K562 (cell line): ENCODE data around the gene PCYT1A. TPM values are rescaled to one million over a fixed set of nuclear protein-coding genes. Genes with fewer than 3 reads are reported as not detected.

ENCODE experiments used
- ATAC-seq: fragments of 200-7000 bp; cut with Tn5 transposase; 3 replicates; pipeline ENCODE4 v1.9.1; 2020; ENCODE audit warnings: moderate library complexity
- BruUV-seq: library from RNA; stranded (reverse); fragments of 400-500 nt; replicated peaks from 2 replicates; lab custom pipeline; 2021; lab: Mats Ljungman, UMichigan
- CTCF ChIA-PET: fragments of 300-600 bp; formaldehyde crosslinking; extraction: SDS; loops from one replicate; lab custom pipeline; 2021; ENCODE audit warnings: low intra/inter-chr PET ratio; lab: Yijun Ruan, JAX
- POLR2A ChIA-PET: fragments of 300-600, 350-650 bp; sonication (Branson Sonifier 250); formaldehyde crosslinking; extraction: SDS; loops from one replicate; lab custom pipeline; 2021; ENCODE audit warnings: antibody characterized with exemption, inconsistent platforms; lab: Yijun Ruan, JAX
- DNase-seq, 4 experiments: peaks; one replicate each; pipeline versions ENCODE4 v3.0.0 to v3.0.0-alpha.2; 2011 to 2018; ENCODE audit warnings: low spot score in 3 of 4, mixed read lengths in 3 of 4; ENCODE audit errors: extremely low read depth in 1 of 4
- FAIRE-seq: peaks from 2 replicates; lab custom pipeline; 2011; peaks lifted over from hg19 to GRCh38; lab: Jason Lieb, UNC
- H2AFZ ChIP-seq: 2 replicates; pipeline ENCODE4 v1.6.0; 2011; ENCODE audit warnings: low read depth, low read length, control low read depth, inconsistent platforms
- H3K27ac ChIP-seq: fragments of 200-600 bp; 3 replicates; pipeline ENCODE4 v1.8.0; 2011; ENCODE audit warnings: low read depth, mild to moderate bottlenecking, control low read depth, inconsistent platforms, low read length, moderate library complexity, mixed read lengths; ENCODE audit errors: extremely low read depth
- H3K27me3 ChIP-seq, 2 experiments: fragments of 300-600 bp in 1 of 2; 2 replicates in 1 of 2; 3 replicates in 1 of 2; pipeline versions ENCODE4 v1.6.0 to v1.8.0; 2011; ENCODE audit warnings: inconsistent platforms in 2 of 2, low read length in 2 of 2, mild to moderate bottlenecking in 1 of 2, mixed read lengths in 1 of 2, moderate library complexity in 1 of 2; ENCODE audit not compliant: control insufficient read depth in 2 of 2, insufficient read depth in 2 of 2
- H3K36me3 ChIP-seq: fragments of 300-600 bp; 3 replicates; pipeline ENCODE4 v1.8.0; 2011; ENCODE audit warnings: mild to moderate bottlenecking, low read length, inconsistent platforms; ENCODE audit not compliant: control insufficient read depth, insufficient read depth
- H3K4me1 ChIP-seq, 2 experiments: fragments of 200-600 bp in 1 of 2; replicated peaks in 1 of 2; 2 replicates in 1 of 2; 3 replicates in 1 of 2; pipeline versions ENCODE4 v1.5.1 to v1.8.0; 2011; ENCODE audit warnings: inconsistent platforms in 2 of 2, low read length in 2 of 2, mild to moderate bottlenecking in 1 of 2, mixed read lengths in 1 of 2, moderate library complexity in 1 of 2; ENCODE audit not compliant: control insufficient read depth in 2 of 2, insufficient read depth in 2 of 2
- H3K4me2 ChIP-seq: 2 replicates; pipeline ENCODE4 v1.6.1; 2011; ENCODE audit warnings: low read length, control low read depth, inconsistent platforms, mixed read lengths; ENCODE audit not compliant: insufficient read depth
- H3K4me3 ChIP-seq: fragments of 200-600 bp; sonication (generic), shearing (Covaris generic); 2 replicates; pipeline ENCODE4 v1.5.1; 2016; ENCODE audit warnings: control low read depth, inconsistent platforms
- H3K79me2 ChIP-seq: fragments of 200-600 bp; 3 replicates; pipeline ENCODE4 v1.8.0; 2011; ENCODE audit warnings: low read length, inconsistent platforms; ENCODE audit not compliant: control insufficient read depth, insufficient read depth
- H3K9ac ChIP-seq, 2 experiments: 2 replicates each; pipeline versions ENCODE4 v1.6.0 to v1.6.1; 2011; ENCODE audit warnings: low read depth in 2 of 2, low read length in 2 of 2, control low read depth in 1 of 2, inconsistent platforms in 1 of 2, mild to moderate bottlenecking in 1 of 2, mixed read lengths in 1 of 2; ENCODE audit not compliant: insufficient read depth in 1 of 2
- H3K9me1 ChIP-seq: one replicate; pipeline ENCODE4 v1.6.0; 2011; ENCODE audit warnings: inconsistent platforms, mild to moderate bottlenecking, low read length, moderate library complexity; ENCODE audit not compliant: control insufficient read depth, insufficient read depth
- H3K9me3 ChIP-seq: replicated peaks from 2 replicates; pipeline ENCODE4 v1.5.1; 2011; ENCODE audit warnings: low read depth, low read length, inconsistent platforms; ENCODE audit not compliant: control insufficient read depth, insufficient read depth
- H4K20me1 ChIP-seq: replicated peaks from 2 replicates; pipeline ENCODE4 v1.6.1; 2011; ENCODE audit warnings: low read length, inconsistent platforms, mixed read lengths; ENCODE audit not compliant: control insufficient read depth, insufficient read depth
- BRD9 ChIP-seq: fragments of 450-650 bp; IDR thresholded peaks from 2 replicates; pipeline ENCODE4 v1.6.1; 2018; ENCODE audit warnings: low read depth; ENCODE audit not compliant: partially characterized antibody
- KLF16 ChIP-seq: IDR thresholded peaks from 2 replicates; pipeline ENCODE4 v1.6.1; 2016; ENCODE audit warnings: antibody characterized with exemption
- PHB2 ChIP-seq: fragments of 450-650 bp; IDR thresholded peaks from 2 replicates; pipeline ENCODE4 v1.6.1; 2017; ENCODE audit warnings: low read depth
- RBFOX2 ChIP-seq: fragments of 200-400 bp; formaldehyde crosslinking; IDR thresholded peaks from 2 replicates; pipeline ENCODE4 v1.6.1; 2017; ENCODE audit warnings: low read depth, mild to moderate bottlenecking, low read length, moderate library complexity
- ZNF140 ChIP-seq: fragments of 250-450 bp; sonication (Bioruptor Pico); IDR thresholded peaks from 2 replicates; pipeline ENCODE4 v1.8.0; 2021; ENCODE audit warnings: moderate library complexity, mild to moderate bottlenecking, inconsistent platforms
- WGBS: fragments of 100-300 bp; shearing (Covaris generic); methylation state at CpG from one replicate; pipeline ENCODE4 v1.1.6; 2016; ENCODE audit warnings: low coverage, mixed read lengths; ENCODE audit not compliant: insufficient coverage; ENCODE audit errors: missing lambda C conversion rate; 5-methylcytosine and 5-hydroxymethylcytosine counted together
- in situ Hi-C: fragments of 300-500 bp; cut with MboI; formaldehyde crosslinking; loops from 4 replicates; pipeline ENCODE4 v1.15.0; 2018; ENCODE audit warnings: inconsistent platforms, mixed read lengths
- intact Hi-C: fragments of 100-400 bp; cut with micrococcal nuclease; formaldehyde crosslinking; loops from 2 replicates; pipeline ENCODE4 v1.14.2; 2022
- polyA plus RNA-seq, 8 experiments: library from polyadenylated mRNA; depleted of rRNA in 4 of 8; stranded (reverse) in 5 of 8; unstranded in 3 of 8; fragments of >200 nt; fragmentation: Nextera tagmentation in 2 of 8; fragmentation: Illumina TruSeq in 1 of 8; extraction: Ambion mirVana in 2 of 8; extraction: Trizol in 1 of 8; gene quantifications; 2 replicates each; pipeline versions ENCODE4 v1.2.1 to v1.2.3, GENCODE V29; 2011 to 2014; ENCODE audit warnings: inconsistent platforms in 1 of 8, missing spikeins in 1 of 8
- total RNA-seq, 7 experiments: library from RNA; depleted of rRNA in 6 of 7; stranded (reverse); fragments of >200 nt in 6 of 7; fragmentation: Illumina TruSeq in 2 of 7; extraction: Trizol in 2 of 7; gene quantifications; 2 replicates each; pipeline versions ENCODE4 v1.2.1 to v1.2.3, GENCODE V29; 2011 to 2021; ENCODE audit warnings: low replicate concordance in 1 of 7
- TF ChIP-seq, protein P1 (sequence below): fragments of 450-650 bp; IDR thresholded peaks from 2 replicates; pipeline ENCODE4 v1.6.1; 2016; ENCODE audit warnings: mild to moderate bottlenecking, moderate library complexity

Gene PCYT1A
- total and polyA plus RNA-seq, 9 of the 15 experiments (the other 6 are each of a cell fraction or from before 2014, with no cell fraction given) = 13.4 to 62.8 (median 49.4) TPM

DNA sequence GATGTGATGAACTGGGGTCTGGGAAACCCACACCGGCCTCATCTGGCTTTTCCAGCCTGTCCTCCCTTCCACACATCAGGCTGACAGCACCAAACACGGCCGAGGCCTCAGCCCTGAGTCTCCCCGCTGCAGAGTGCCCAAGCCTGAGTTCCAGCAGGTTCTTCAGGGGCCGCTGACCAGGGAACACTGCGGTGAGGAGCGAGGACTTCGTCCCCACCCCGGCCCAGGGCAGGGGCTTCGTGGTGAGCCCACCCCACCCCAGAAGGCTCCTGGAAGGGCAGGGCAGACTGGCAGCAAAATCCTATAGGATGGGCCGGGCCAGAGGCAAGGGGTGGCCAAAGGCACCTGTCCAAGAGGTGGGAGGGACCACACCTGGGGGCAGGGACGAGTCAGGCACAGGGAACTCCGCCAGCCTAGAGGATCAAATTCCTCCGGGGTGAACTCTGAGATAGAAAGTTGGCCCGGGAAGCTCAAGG, 71.4 kb downstream of the PCYT1A start, which contains the start of gene SLC51A (continued):
- no peak for TF ChIP-seq BRD9
- no peak for TF ChIP-seq ZNF140 (CRISPR knock-in tag)
- TF ChIP-seq KLF16 = no peak
- TF ChIP-seq RBFOX2 = no peak
- TF ChIP-seq, all 486 proteins: peak for 0

DNA sequence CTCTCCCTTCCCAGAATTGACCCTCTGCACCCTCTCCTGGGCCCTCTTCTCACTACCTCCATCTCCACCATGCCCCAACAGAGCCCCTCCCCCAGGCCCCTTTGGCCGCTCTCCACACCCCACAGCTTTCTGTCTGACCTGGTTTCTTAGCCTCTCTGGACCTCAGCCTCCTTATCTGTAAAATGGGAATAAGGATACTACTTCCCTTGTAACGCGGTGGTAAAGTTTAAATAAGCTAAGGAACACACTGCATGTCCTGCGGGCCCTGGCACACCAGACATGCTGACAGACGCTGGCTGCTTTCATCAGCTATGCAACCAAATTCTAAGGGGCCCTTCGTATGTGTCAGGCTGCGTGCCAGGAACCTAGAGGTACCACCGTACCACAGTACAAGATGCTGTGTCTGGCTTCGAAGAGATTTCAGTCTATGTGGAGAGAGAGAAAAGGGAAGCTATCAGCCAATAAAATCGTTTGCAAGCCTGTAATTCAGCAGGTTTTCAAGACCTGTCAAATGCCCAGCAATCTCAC, 72.0 kb downstream of the PCYT1A start:
- Histone ChIP-seq H3K36me3 (no peaks in the 10 kb centered on the region), H3K79me2 (no peaks in the 10 kb centered on the region), H3K4me1 (peaks cover 2 to 42% of the 10 kb centered on the region in 2 experiments; a peak in 4 of 5 replicates), H3K27me3 (no peaks in the 10 kb centered on the region), H4K20me1 (no peaks in the 10 kb centered on the region), H3K9me3 (no peaks in the 10 kb centered on the region), H3K4me3 (no peak overlapping the region), H3K9ac (no peak overlapping the region), H2AFZ (no peak overlapping the region), H3K9me1 (no peaks in the 10 kb centered on the region), H3K4me2 (no peak overlapping the region), H3K27ac (no peak overlapping the region)
- 40% methylated on average over 10 of the region's 10 CpGs for WGBS
- intact Hi-C loops = no loop called here
- ChIA-PET CTCF (no interaction called here), POLR2A (interaction anchor here (0.6 to 1.0 kb wide), 3 partner anchors 10 to 313 kb away, joined by 3 to 5 read pairs (median 3); no protein-coding TSS in a partner anchor)
- in situ Hi-C loops = loop anchor here (25.0 kb wide), 1 partner anchor 503 kb away; the partner anchor contains the start of gene MUC20
- FAIRE-seq (no peak), DNase-seq (no peak), ATAC-seq (no peak)
- no TSS peak for BruUV-seq
- TF ChIP-seq, protein P1, sequence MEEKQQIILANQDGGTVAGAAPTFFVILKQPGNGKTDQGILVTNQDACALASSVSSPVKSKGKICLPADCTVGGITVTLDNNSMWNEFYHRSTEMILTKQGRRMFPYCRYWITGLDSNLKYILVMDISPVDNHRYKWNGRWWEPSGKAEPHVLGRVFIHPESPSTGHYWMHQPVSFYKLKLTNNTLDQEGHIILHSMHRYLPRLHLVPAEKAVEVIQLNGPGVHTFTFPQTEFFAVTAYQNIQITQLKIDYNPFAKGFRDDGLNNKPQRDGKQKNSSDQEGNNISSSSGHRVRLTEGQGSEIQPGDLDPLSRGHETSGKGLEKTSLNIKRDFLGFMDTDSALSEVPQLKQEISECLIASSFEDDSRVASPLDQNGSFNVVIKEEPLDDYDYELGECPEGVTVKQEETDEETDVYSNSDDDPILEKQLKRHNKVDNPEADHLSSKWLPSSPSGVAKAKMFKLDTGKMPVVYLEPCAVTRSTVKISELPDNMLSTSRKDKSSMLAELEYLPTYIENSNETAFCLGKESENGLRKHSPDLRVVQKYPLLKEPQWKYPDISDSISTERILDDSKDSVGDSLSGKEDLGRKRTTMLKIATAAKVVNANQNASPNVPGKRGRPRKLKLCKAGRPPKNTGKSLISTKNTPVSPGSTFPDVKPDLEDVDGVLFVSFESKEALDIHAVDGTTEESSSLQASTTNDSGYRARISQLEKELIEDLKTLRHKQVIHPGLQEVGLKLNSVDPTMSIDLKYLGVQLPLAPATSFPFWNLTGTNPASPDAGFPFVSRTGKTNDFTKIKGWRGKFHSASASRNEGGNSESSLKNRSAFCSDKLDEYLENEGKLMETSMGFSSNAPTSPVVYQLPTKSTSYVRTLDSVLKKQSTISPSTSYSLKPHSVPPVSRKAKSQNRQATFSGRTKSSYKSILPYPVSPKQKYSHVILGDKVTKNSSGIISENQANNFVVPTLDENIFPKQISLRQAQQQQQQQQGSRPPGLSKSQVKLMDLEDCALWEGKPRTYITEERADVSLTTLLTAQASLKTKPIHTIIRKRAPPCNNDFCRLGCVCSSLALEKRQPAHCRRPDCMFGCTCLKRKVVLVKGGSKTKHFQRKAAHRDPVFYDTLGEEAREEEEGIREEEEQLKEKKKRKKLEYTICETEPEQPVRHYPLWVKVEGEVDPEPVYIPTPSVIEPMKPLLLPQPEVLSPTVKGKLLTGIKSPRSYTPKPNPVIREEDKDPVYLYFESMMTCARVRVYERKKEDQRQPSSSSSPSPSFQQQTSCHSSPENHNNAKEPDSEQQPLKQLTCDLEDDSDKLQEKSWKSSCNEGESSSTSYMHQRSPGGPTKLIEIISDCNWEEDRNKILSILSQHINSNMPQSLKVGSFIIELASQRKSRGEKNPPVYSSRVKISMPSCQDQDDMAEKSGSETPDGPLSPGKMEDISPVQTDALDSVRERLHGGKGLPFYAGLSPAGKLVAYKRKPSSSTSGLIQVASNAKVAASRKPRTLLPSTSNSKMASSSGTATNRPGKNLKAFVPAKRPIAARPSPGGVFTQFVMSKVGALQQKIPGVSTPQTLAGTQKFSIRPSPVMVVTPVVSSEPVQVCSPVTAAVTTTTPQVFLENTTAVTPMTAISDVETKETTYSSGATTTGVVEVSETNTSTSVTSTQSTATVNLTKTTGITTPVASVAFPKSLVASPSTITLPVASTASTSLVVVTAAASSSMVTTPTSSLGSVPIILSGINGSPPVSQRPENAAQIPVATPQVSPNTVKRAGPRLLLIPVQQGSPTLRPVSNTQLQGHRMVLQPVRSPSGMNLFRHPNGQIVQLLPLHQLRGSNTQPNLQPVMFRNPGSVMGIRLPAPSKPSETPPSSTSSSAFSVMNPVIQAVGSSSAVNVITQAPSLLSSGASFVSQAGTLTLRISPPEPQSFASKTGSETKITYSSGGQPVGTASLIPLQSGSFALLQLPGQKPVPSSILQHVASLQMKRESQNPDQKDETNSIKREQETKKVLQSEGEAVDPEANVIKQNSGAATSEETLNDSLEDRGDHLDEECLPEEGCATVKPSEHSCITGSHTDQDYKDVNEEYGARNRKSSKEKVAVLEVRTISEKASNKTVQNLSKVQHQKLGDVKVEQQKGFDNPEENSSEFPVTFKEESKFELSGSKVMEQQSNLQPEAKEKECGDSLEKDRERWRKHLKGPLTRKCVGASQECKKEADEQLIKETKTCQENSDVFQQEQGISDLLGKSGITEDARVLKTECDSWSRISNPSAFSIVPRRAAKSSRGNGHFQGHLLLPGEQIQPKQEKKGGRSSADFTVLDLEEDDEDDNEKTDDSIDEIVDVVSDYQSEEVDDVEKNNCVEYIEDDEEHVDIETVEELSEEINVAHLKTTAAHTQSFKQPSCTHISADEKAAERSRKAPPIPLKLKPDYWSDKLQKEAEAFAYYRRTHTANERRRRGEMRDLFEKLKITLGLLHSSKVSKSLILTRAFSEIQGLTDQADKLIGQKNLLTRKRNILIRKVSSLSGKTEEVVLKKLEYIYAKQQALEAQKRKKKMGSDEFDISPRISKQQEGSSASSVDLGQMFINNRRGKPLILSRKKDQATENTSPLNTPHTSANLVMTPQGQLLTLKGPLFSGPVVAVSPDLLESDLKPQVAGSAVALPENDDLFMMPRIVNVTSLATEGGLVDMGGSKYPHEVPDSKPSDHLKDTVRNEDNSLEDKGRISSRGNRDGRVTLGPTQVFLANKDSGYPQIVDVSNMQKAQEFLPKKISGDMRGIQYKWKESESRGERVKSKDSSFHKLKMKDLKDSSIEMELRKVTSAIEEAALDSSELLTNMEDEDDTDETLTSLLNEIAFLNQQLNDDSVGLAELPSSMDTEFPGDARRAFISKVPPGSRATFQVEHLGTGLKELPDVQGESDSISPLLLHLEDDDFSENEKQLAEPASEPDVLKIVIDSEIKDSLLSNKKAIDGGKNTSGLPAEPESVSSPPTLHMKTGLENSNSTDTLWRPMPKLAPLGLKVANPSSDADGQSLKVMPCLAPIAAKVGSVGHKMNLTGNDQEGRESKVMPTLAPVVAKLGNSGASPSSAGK = no peak
- TF ChIP-seq PHB2 = no peak
